Esophagus (tissue), 2 donors: ENCODE data around the gene LGALS7B. TPM values are rescaled to one million over a fixed set of nuclear protein-coding genes. Genes with fewer than 3 reads are reported as not detected.

Experiments used
- H3K27ac ChIP-seq, 2 donors: one replicate each; pipeline ENCODE4 v1.5.1; 2013; ENCODE audit warnings: low read depth in 2 of 2, mild to moderate bottlenecking in 2 of 2, inconsistent platforms in 1 of 2, low read length in 1 of 2, moderate library complexity in 1 of 2
- H3K27me3 ChIP-seq, 2 donors: one replicate each; pipeline ENCODE4 v1.6.1; 2013; ENCODE audit warnings: low read length in 2 of 2, control low read depth in 1 of 2, mild to moderate bottlenecking in 1 of 2; ENCODE audit not compliant: insufficient read depth in 2 of 2, control insufficient read depth in 1 of 2
- H3K36me3 ChIP-seq, 2 donors: one replicate each; pipeline ENCODE4 v1.6.1; 2013; ENCODE audit warnings: low read length in 1 of 2; ENCODE audit not compliant: control insufficient read depth in 2 of 2, insufficient read depth in 2 of 2
- H3K4me1 ChIP-seq, 2 donors: one replicate each; pipeline ENCODE4 v1.6.1; 2013; ENCODE audit warnings: low read length in 1 of 2; ENCODE audit not compliant: control insufficient read depth in 2 of 2, insufficient read depth in 2 of 2
- H3K4me3 ChIP-seq, 2 donors: one replicate each; pipeline ENCODE4 v1.5.1; 2013; ENCODE audit warnings: low read length in 2 of 2, mild to moderate bottlenecking in 2 of 2, low read depth in 1 of 2, moderate library complexity in 1 of 2
- H3K9me3 ChIP-seq, 2 donors: one replicate each; pipeline ENCODE4 v1.6.1; 2013; ENCODE audit warnings: mild to moderate bottlenecking in 2 of 2, low read depth in 1 of 2, low read length in 1 of 2, moderate library complexity in 1 of 2; ENCODE audit not compliant: control insufficient read depth in 2 of 2, insufficient read depth in 1 of 2
- WGBS, 2 donors: extraction: QIAGEN DNeasy Blood & Tissue Kit; methylation state at CpG; one replicate each; pipeline ENCODE4 v1.1.7; 2013; 5-methylcytosine and 5-hydroxymethylcytosine counted together
- polyA plus RNA-seq, 2 donors: library from polyadenylated mRNA; stranded (reverse); fragments of 200-250 nt; gene quantifications; one replicate each; pipeline ENCODE4 v1.2.3, GENCODE V29; 2013
- donor health status: healthy with polysubstance abuse.
- donor health status: Bipolar disorder and iron deficiency.

Gene LGALS7B
- polyA plus RNA-seq, 2 donors, result 3,260 to 6,105 TPM

GRCh38 chr19:38830039-38830733, 41.2 kb downstream of the LGALS7B start:
- WGBS, 2 donors, result 63 to 75% methylated on average over 4 of the region's 4 CpGs
- H3K9me3 ChIP-seq, result no peaks in the 10 kb centered on the region
- no peak overlapping the region for H3K27ac ChIP-seq
- peaks cover 0 to 2% of the 10 kb centered on the region in 2 donors for H3K4me1 ChIP-seq
- peaks cover 3% of the 10 kb centered on the region in 2 donors for H3K36me3 ChIP-seq
- H3K27me3 ChIP-seq, result no peaks in the 10 kb centered on the region
- H3K4me3 ChIP-seq, result no peak overlapping the region

- H3K27me3 ChIP-seq, result no peaks in the 10 kb centered on the region
- H3K27ac ChIP-seq, result peak overlapping the region; percentile 94 to 97
- no peaks in the 10 kb centered on the region for H3K9me3 ChIP-seq
- peaks cover 3 to 11% of the 10 kb centered on the region in 2 donors for H3K36me3 ChIP-seq
- H3K4me3 ChIP-seq, result peak overlapping the region; percentile 76 to 79
- WGBS, 2 donors, result 2% methylated on average over 16 of the region's 16 CpGs
- H3K4me1 ChIP-seq, result peaks cover 0 to 2% of the 10 kb centered on the region in 2 donors
These were observed 42.2 kb downstream of the LGALS7B start for GRCh38 chr19:38831142-38831605.

GRCh38 chr19:38833092-38833425, 44.1 kb downstream of the LGALS7B start:
- Histone ChIP-seq H3K36me3 (peaks cover 11 to 22% of the 10 kb centered on the region in 2 donors), H3K27me3 (no peaks in the 10 kb centered on the region), H3K9me3 (no peaks in the 10 kb centered on the region), H3K27ac (peak overlapping the region; percentile 26 to 78), H3K4me1 (peaks cover 2 to 12% of the 10 kb centered on the region in 2 donors), H3K4me3 (no peak overlapping the region)
- 88 to 91% methylated on average over 7 of the region's 7 CpGs for WGBS, 2 donors

- no peak overlapping the region for H3K4me3 ChIP-seq
- 89 to 96% methylated on average over 4 of the region's 4 CpGs for whole genome bisulfite sequencing, 2 donors
- peaks cover 2 to 13% of the 10 kb centered on the region in 2 donors for H3K4me1 ChIP-seq
- H3K36me3 ChIP-seq, result peaks cover 16 to 32% of the 10 kb centered on the region in 2 donors
- no peaks in the 10 kb centered on the region for H3K27me3 ChIP-seq
- H3K9me3 ChIP-seq, result no peaks in the 10 kb centered on the region
- no peak overlapping the region for H3K27ac ChIP-seq
These were observed 45.1 kb downstream of the LGALS7B start for GRCh38 chr19:38834104-38834490.

GRCh38 chr19:38834590-38834989, 45.6 kb downstream of the LGALS7B start:
- WGBS, 2 donors, result 94 to 95% methylated on average over 6 of the region's 6 CpGs
- H3K27me3 ChIP-seq, result no peaks in the 10 kb centered on the region
- no peak overlapping the region for H3K27ac ChIP-seq
- peaks cover 16 to 37% of the 10 kb centered on the region in 2 donors for H3K36me3 ChIP-seq
- no peaks in the 10 kb centered on the region for H3K9me3 ChIP-seq
- no peak overlapping the region for H3K4me3 ChIP-seq
- H3K4me1 ChIP-seq, result peaks cover 2 to 13% of the 10 kb centered on the region in 2 donors

- Histone ChIP-seq H3K27ac (peak overlapping the region; percentile 88 to 92), H3K27me3 (no peaks in the 10 kb centered on the region), H3K9me3 (no peaks in the 10 kb centered on the region), H3K36me3 (peaks cover 21 to 50% of the 10 kb centered on the region in 2 donors), H3K4me1 (peaks cover 0 to 13% of the 10 kb centered on the region in 2 donors), H3K4me3 (no peak overlapping the region)
- WGBS, 2 donors, result 51 to 57% methylated on average over 8 of the region's 8 CpGs
These were observed 47.4 kb downstream of the LGALS7B start for GRCh38 chr19:38836159-38836982.

GRCh38 chr19:38836983-38837626, 48.1 kb downstream of the LGALS7B start:
- Histone ChIP-seq H3K4me3 (no peak overlapping the region), H3K27ac (peak overlapping the region; percentile 88 to 92), H3K9me3 (no peaks in the 10 kb centered on the region), H3K4me1 (peaks cover 0 to 13% of the 10 kb centered on the region in 2 donors), H3K36me3 (peaks cover 24 to 53% of the 10 kb centered on the region in 2 donors), H3K27me3 (no peaks in the 10 kb centered on the region)
- WGBS, 2 donors, result 60 to 73% methylated on average over 6 of the region's 6 CpGs

GRCh38 chr19:38837656-38838121, 48.7 kb downstream of the LGALS7B start:
- no peak overlapping the region for H3K4me3 ChIP-seq
- peaks cover 0 to 13% of the 10 kb centered on the region in 2 donors for H3K4me1 ChIP-seq
- 56 to 59% methylated on average over 7 of the region's 7 CpGs for WGBS, 2 donors

GRCh38 chr19:38838208-38838985, 49.4 kb downstream of the LGALS7B start:
- Histone ChIP-seq H3K9me3 (no peaks in the 10 kb centered on the region), H3K4me3 (no peak overlapping the region), H3K27ac (peak overlapping the region; percentile 88 to 92), H3K27me3 (no peaks in the 10 kb centered on the region), H3K36me3 (peaks cover 34 to 65% of the 10 kb centered on the region in 2 donors), H3K4me1 (peaks cover 2 to 13% of the 10 kb centered on the region in 2 donors)
- WGBS, 2 donors, result 48 to 53% methylated on average over 19 of the region's 19 CpGs

More at GRCh38 chr19:38837656-38838121, 48.7 kb downstream of the LGALS7B start:
- no peaks in the 10 kb centered on the region for H3K9me3 ChIP-seq
- peaks cover 29 to 58% of the 10 kb centered on the region in 2 donors for H3K36me3 ChIP-seq
- no peaks in the 10 kb centered on the region for H3K27me3 ChIP-seq
- H3K27ac ChIP-seq, result peak overlapping the region; percentile 88 to 92
